BJ (cell line): ENCODE measurements around the gene RPL35. TPM values are rescaled to one million over a fixed set of nuclear protein-coding genes. Genes with fewer than 3 reads are reported as not detected.

Source experiments
- CTCF ChIA-PET: fragments of 350-600 bp; formaldehyde crosslinking; extraction: SDS; loops from one replicate; lab custom pipeline; 2021; ENCODE audit warnings: antibody characterized with exemption, inconsistent platforms; lab: Yijun Ruan, JAX
- POLR2A ChIA-PET: fragments of 300-600 bp; sonication (Branson Sonifier 250); formaldehyde crosslinking; extraction: SDS; loops from one replicate; lab custom pipeline; 2021; ENCODE audit warnings: antibody characterized with exemption; lab: Charles Lee
- DNase-seq: peaks from one replicate; pipeline ENCODE4 v3.0.0-alpha.2; 2011; ENCODE audit warnings: low read depth
- H3K27me3 ChIP-seq: 2 replicates; pipeline ENCODE4 v1.6.0; 2011; ENCODE audit warnings: low read length; ENCODE audit not compliant: control insufficient read depth, insufficient read depth
- H3K36me3 ChIP-seq: 2 replicates; pipeline ENCODE4 v1.5.1; 2011; ENCODE audit warnings: low read length; ENCODE audit not compliant: control insufficient read depth, insufficient read depth
- H3K4me3 ChIP-seq: 2 replicates; pipeline ENCODE4 v1.5.1; 2011; ENCODE audit warnings: low read depth, mild to moderate bottlenecking, control low read depth, low read length
- polyA plus RNA-seq: library from polyadenylated mRNA; depleted of rRNA; stranded (reverse); fragments of >200 nt; gene quantifications from 2 replicates; pipeline ENCODE4 v1.2.3, GENCODE V29; 2011
- TF ChIP-seq, protein P1 (sequence below): IDR thresholded peaks from 2 replicates; pipeline ENCODE4 v1.5.1; 2011; ENCODE audit warnings: low read depth, mild to moderate bottlenecking, control low read depth, inconsistent platforms, low read length, moderate library complexity; ENCODE audit not compliant: insufficient read depth

Gene RPL35
- polyA plus RNA-seq, 1 experiment = 3,181 TPM

DNA sequence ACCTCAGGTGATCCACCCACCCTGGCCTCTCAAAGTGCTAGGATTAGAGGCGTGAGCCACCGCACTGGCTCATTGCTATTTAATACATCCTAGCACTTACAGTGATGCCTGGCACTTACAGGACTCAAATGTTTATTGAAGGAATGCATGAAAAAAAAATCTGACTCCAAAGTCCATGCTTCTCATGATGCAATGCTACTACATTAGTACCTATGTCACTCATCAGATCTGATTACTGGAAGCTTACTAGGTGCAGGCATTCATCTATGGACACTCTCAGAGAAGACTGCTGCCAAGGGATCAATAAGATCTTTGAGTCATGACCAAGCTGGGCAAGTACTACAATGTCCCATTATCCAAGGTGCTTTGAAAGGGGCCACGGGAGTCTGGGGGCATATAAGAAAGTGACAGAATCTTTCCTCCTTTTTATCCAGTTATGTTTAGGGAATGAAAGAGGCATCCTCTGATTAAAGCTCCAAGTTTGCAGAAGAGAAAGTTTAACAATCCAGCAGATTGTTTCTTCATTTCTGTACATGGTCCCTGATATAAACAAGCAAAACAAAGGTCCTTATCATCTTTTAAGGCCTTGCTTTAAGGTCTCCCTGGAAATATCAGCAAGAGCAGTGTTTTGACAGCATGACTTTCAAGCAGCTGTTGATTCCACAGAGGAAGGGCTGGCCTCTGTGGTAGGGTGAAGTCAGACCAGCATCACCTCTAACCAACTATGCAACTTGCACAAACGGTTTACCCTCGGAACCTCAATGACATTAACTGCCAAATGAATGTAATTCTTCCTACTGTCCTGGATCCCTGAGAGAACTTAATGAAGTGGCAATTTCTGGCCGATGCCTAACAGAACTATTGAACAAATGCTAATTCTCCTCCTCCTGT lies 36.1 kb upstream of the RPL35 start:
- no peaks in the 10 kb centered on the region for H3K27me3 ChIP-seq
- ChIA-PET POLR2A (no interaction called here), CTCF (interaction anchor here (1.4 kb wide), 1 partner anchor 16 kb away, joined by 3 read pairs; no protein-coding TSS in a partner anchor)
- H3K4me3 ChIP-seq = no peak overlapping the region
- H3K36me3 ChIP-seq = peaks cover 9% of the 10 kb centered on the region
- TF ChIP-seq, protein P1, sequence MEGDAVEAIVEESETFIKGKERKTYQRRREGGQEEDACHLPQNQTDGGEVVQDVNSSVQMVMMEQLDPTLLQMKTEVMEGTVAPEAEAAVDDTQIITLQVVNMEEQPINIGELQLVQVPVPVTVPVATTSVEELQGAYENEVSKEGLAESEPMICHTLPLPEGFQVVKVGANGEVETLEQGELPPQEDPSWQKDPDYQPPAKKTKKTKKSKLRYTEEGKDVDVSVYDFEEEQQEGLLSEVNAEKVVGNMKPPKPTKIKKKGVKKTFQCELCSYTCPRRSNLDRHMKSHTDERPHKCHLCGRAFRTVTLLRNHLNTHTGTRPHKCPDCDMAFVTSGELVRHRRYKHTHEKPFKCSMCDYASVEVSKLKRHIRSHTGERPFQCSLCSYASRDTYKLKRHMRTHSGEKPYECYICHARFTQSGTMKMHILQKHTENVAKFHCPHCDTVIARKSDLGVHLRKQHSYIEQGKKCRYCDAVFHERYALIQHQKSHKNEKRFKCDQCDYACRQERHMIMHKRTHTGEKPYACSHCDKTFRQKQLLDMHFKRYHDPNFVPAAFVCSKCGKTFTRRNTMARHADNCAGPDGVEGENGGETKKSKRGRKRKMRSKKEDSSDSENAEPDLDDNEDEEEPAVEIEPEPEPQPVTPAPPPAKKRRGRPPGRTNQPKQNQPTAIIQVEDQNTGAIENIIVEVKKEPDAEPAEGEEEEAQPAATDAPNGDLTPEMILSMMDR = no peak
- DNase-seq = no peak

- Histone ChIP-seq H3K27me3 (no peaks in the 10 kb centered on the region), H3K36me3 (peaks cover 14% of the 10 kb centered on the region), H3K4me3 (no peak overlapping the region)
- ChIA-PET CTCF (interaction anchor here (1.0 to 2.5 kb wide), 8 partner anchors 14 to 248 kb away, joined by 3 to 16 read pairs (median 8); partner anchors contain the start of genes NR6A1, SCAI and WDR38), POLR2A (no interaction called here)
- DNase-seq = no peak
- TF ChIP-seq, protein P1 = peak; percentile 67
These were observed 33.0 kb upstream of the RPL35 start for GRCh38 chr9:124894741-124895170.

- POLR2A ChIA-PET = no interaction called here
- CTCF ChIA-PET = interaction anchor here (1.0 to 2.5 kb wide), 11 partner anchors 14 to 249 kb away, joined by 3 to 16 read pairs (median 5); partner anchors contain the start of genes NR6A1, SCAI and WDR38
These were observed 32.4 kb upstream of the RPL35 start for GRCh38 chr9:124894035-124894740.

DNA sequence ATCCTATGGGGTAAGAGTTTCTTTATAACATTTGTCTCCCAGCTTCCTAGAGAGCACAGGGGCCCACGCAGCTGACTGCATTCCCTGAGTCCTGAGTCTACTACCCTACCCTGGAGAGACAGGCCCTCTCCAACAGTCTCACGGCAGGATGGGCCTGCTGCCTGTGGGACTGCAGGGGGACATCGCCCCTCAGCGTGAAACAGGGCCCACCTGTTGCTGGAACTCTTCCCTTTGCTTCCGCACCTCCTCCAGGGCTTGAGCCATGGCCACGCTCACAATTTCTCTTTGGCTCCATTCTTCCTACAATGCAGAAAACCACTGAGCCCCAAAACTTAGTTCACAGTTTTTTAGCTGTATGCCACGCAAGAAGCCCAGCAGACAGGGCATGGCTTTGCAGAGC lies 28.4 kb upstream of the RPL35 start:
- CTCF ChIA-PET = interaction anchor here (2.0 to 2.6 kb wide), 2 partner anchors 37 to 118 kb away, joined by 6 to 7 read pairs; partner anchors contain the start of gene WDR38
- no peak for DNase-seq
- POLR2A ChIA-PET = no interaction called here
- no peak overlapping the region for H3K4me3 ChIP-seq
- TF ChIP-seq, protein P1 = no peak
- H3K27me3 ChIP-seq = no peaks in the 10 kb centered on the region
- peaks cover 36% of the 10 kb centered on the region for H3K36me3 ChIP-seq

More at GRCh38 chr9:124894035-124894740, 32.4 kb upstream of the RPL35 start:
- DNase-seq = no peak
- Histone ChIP-seq H3K27me3 (no peaks in the 10 kb centered on the region), H3K36me3 (peaks cover 16% of the 10 kb centered on the region), H3K4me3 (no peak overlapping the region)
- TF ChIP-seq, protein P1 = no peak
